NCI-H2107 (cell line): ENCODE data around the gene PRKAG2.
"Not testable (repeated sequence)": the region's sequence is repeated elsewhere in the genome, so short reads cannot be mapped to it uniquely, and the experiment has no call there.

Experiments used
- DNase-seq: peaks from one replicate; lab custom pipeline; 2025; lab: John Stamatoyannopoulos, UW

The PRKAG2 gene

GRCh38 chr7:151851145-151851751 is 25.7 kb downstream of the PRKAG2 start:
- no peak for DNase-seq

- DNase-seq = no peak
These were observed 26.3 kb downstream of the PRKAG2 start for GRCh38 chr7:151850491-151851124.

- DNase-seq = no peak
These were observed 27.0 kb downstream of the PRKAG2 start for GRCh38 chr7:151849879-151850260.

GRCh38 chr7:151849008-151849878 is 27.7 kb downstream of the PRKAG2 start:
- no peak for DNase-seq

GRCh38 chr7:151847681-151848081 is 29.2 kb downstream of the PRKAG2 start:
- DNase-seq = no peak

- no peak for DNase-seq
These were observed 29.8 kb downstream of the PRKAG2 start for GRCh38 chr7:151847136-151847535.

GRCh38 chr7:151845412-151846205 is 31.3 kb downstream of the PRKAG2 start:
- DNase-seq = no peak

GRCh38 chr7:151844825-151845200 is 32.1 kb downstream of the PRKAG2 start:
- DNase-seq = no peak

- no peak for DNase-seq
These were observed 32.7 kb downstream of the PRKAG2 start for GRCh38 chr7:151844071-151844824.

- no peak for DNase-seq
These were observed 33.7 kb downstream of the PRKAG2 start for GRCh38 chr7:151843181-151843580.

GRCh38 chr7:151841395-151842051 is 35.4 kb downstream of the PRKAG2 start:
- not testable (repeated sequence) for DNase-seq

GRCh38 chr7:151840088-151840910 is 36.6 kb downstream of the PRKAG2 start:
- no peak for DNase-seq

- no peak for DNase-seq
These were observed 37.4 kb downstream of the PRKAG2 start for GRCh38 chr7:151839451-151839921.

GRCh38 chr7:151838861-151839381 is 38.0 kb downstream of the PRKAG2 start:
- DNase-seq = no peak

- DNase-seq = no peak
These were observed 38.8 kb downstream of the PRKAG2 start for GRCh38 chr7:151838072-151838471.

- no peak for DNase-seq
These were observed 39.5 kb downstream of the PRKAG2 start for GRCh38 chr7:151837285-151838042.

GRCh38 chr7:151836927-151837205 is 40.0 kb downstream of the PRKAG2 start:
- DNase-seq = no peak

- no peak for DNase-seq
These were observed 40.6 kb downstream of the PRKAG2 start for GRCh38 chr7:151836191-151836926.
